IPS DF 6.9 (cell line): ENCODE measurements around the gene CREBBP.

Experiments
- DNase-seq: peaks from one replicate; pipeline ENCODE4 v3.0.0-alpha.2; 2013; ENCODE audit warnings: low read depth, low spot score
- H3K27ac ChIP-seq: one replicate; pipeline ENCODE4 v1.5.1; 2013; ENCODE audit warnings: low read length, control low read depth
- H3K27me3 ChIP-seq: 2 replicates; pipeline ENCODE4 v1.6.1; 2013; ENCODE audit warnings: mild to moderate bottlenecking, low read length; ENCODE audit not compliant: control insufficient read depth, insufficient read depth
- H3K36me3 ChIP-seq: 2 replicates; pipeline ENCODE4 v1.6.1; 2013; ENCODE audit warnings: low read length; ENCODE audit not compliant: control insufficient read depth, insufficient read depth
- H3K4me1 ChIP-seq: 2 replicates; pipeline ENCODE4 v1.6.1; 2013; ENCODE audit warnings: low read length; ENCODE audit not compliant: control insufficient read depth, insufficient read depth
- H3K4me3 ChIP-seq: 2 replicates; pipeline ENCODE4 v1.5.1; 2013; ENCODE audit warnings: mild to moderate bottlenecking, low read length
- H3K9me3 ChIP-seq: 2 replicates; pipeline ENCODE4 v1.6.1; 2013; ENCODE audit warnings: low read length, inconsistent platforms; ENCODE audit not compliant: control insufficient read depth, insufficient read depth
- WGBS: extraction: QIAGEN DNeasy Blood & Tissue Kit; methylation state at CpG from one replicate; pipeline ENCODE4 v1.1.7; 2013; ENCODE audit warnings: mixed read lengths, missing lambda C conversion rate; ENCODE audit not compliant: insufficient read length, insufficient coverage; 5-methylcytosine and 5-hydroxymethylcytosine counted together

The CREBBP gene

DNA sequence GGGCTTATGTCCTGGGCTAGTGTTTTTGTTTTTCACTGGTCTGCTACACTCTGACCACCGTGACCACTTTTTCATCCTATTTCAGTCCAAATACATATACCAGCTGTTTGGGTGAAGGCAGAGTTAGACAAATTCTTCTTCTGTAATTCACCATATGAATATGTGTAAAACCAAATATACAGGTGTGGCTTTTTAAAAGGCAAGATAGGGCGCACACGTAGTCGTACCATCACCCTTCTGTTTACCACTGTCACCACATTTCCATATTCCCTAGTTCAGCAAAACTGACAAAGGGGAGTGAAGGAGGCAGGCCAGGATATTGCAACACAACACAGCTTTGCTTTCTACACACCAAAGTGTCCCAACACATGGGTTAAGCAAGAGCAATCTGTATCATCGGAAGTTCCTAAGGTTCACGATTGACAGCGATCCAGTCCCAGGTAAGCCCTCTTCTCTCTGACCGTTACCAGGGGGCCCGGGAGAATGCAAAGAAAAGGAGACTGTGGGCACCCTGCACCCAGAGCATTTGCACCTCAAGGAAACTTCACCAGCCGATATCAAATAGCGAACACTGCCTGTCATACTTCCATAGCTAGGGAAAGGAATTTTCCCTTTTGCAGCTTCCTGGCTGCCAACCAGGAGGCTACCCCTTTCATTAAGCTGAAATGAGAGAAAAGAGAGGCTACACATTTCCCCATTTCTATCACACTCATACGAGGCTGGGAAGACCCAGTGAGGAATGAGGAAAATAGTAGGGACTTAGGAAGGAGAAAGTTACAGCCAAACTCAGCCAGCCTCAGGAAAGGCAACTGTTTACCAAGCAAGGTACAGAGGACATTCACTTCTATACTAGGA lies 23.1 kb downstream of the CREBBP start:
- Histone ChIP-seq H3K9me3 (no peaks in the 10 kb centered on the region), H3K4me1 (peaks cover 2% of the 10 kb centered on the region), H3K27ac (no peak overlapping the region), H3K36me3 (no peaks in the 10 kb centered on the region), H3K4me3 (no peak overlapping the region), H3K27me3 (no peaks in the 10 kb centered on the region)
- WGBS = no CpG with 5 or more reads among the region's 12 CpGs
- no peak for DNase-seq

DNA sequence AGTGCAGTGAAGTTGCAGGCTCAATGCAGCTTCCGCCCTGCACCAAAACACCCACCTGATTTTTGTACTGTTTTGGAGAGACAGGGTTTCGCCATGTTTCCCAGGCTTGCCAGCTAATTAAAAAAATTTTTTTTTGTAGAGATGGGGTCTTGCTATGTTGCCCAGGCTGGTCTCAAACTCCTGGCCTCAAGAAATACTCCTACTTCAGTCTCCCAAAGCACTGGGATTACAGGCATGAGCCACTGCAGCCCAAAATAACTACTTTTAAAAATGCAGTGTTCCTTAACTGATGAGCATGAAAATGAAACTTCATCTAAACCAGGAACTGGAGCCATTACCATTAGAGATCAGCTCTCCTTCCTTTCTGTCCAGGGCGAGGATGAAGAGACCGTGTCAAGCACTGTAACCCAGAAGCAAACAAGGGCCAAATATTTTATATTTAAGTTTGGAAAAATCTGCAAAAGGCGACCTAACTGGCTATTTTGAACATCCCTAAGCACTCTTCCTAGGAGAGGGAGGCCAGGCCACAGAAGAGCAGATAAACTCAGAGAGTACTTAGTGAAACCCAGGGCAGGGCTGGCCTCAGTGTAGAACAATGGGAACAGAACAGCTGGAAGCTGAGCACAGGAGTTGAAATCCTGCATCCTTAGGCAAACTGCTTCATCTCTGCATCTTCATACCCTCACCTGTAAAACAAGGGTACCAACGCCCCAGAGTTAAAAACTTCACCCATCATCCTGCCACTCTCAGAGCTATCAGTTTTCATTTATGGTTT lies 24.0 kb downstream of the CREBBP start:
- DNase-seq = no peak
- H3K4me3 ChIP-seq = no peak overlapping the region
- H3K36me3 ChIP-seq = no peaks in the 10 kb centered on the region
- no peaks in the 10 kb centered on the region; the same call in none of the 2 replicates for H3K4me1 ChIP-seq
- no peaks in the 10 kb centered on the region for H3K9me3 ChIP-seq
- no CpG with 5 or more reads among the region's 6 CpGs for WGBS
- no peak overlapping the region for H3K27ac ChIP-seq
- no peaks in the 10 kb centered on the region for H3K27me3 ChIP-seq

GRCh38 chr16:3854750-3855541 lies 25.6 kb downstream of the CREBBP start:
- no peaks in the 10 kb centered on the region for H3K27me3 ChIP-seq
- peaks cover 2% of the 10 kb centered on the region; the same call in 1 of the 2 replicates for H3K36me3 ChIP-seq
- no peak overlapping the region for H3K27ac ChIP-seq
- no peaks in the 10 kb centered on the region; the same call in none of the 2 replicates for H3K4me1 ChIP-seq
- no peak overlapping the region for H3K4me3 ChIP-seq
- no peak for DNase-seq
- H3K9me3 ChIP-seq = no peaks in the 10 kb centered on the region
- WGBS = no CpG with 5 or more reads among the region's 19 CpGs

- DNase-seq = no peak
- H3K36me3 ChIP-seq = peaks cover 5% of the 10 kb centered on the region
These were observed 30.0 kb downstream of the CREBBP start for GRCh38 chr16:3850544-3850899.

GRCh38 chr16:3849751-3850543 lies 30.6 kb downstream of the CREBBP start:
- Histone ChIP-seq H3K27me3 (no peaks in the 10 kb centered on the region), H3K4me3 (no peak overlapping the region), H3K36me3 (peaks cover 5% of the 10 kb centered on the region), H3K4me1 (no peaks in the 10 kb centered on the region), H3K27ac (no peak overlapping the region), H3K9me3 (no peaks in the 10 kb centered on the region)
- DNase-seq = no peak
- WGBS = no CpG with 5 or more reads among the region's 19 CpGs

More at GRCh38 chr16:3850544-3850899, 30.0 kb downstream of the CREBBP start:
- no CpG with 5 or more reads among the region's 10 CpGs for WGBS
- Histone ChIP-seq H3K4me1 (no peaks in the 10 kb centered on the region), H3K9me3 (no peaks in the 10 kb centered on the region), H3K27me3 (no peaks in the 10 kb centered on the region), H3K27ac (no peak overlapping the region), H3K4me3 (no peak overlapping the region)

GRCh38 chr16:3846595-3847091 lies 33.9 kb downstream of the CREBBP start:
- no peak overlapping the region for H3K27ac ChIP-seq
- WGBS = no CpG with 5 or more reads among the region's 6 CpGs
- no peak for DNase-seq

DNA sequence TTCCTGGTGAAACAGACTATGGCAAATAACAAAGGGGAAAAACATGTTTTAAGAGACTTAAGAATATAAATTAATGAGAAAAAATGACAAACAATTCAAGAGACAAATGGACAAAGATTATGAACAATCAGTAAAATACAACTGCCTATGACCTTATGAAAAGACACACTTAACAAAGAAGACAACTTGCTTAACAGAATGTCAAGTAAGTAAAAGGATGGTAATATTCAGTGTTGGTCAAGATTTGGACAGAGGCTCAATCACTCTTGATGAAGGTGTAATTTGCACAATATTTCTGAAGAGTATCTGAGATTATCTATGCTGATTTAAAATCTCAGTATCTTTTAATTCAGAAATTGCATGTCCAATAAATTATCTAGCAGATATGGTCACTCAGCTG lies 34.4 kb downstream of the CREBBP start:
- H3K9me3 ChIP-seq = no peaks in the 10 kb centered on the region
- DNase-seq = no peak
- H3K4me1 ChIP-seq = no peaks in the 10 kb centered on the region
- no peaks in the 10 kb centered on the region for H3K27me3 ChIP-seq
- H3K36me3 ChIP-seq = peaks cover 5% of the 10 kb centered on the region
- no peak overlapping the region for H3K4me3 ChIP-seq
- no peak overlapping the region for H3K27ac ChIP-seq

More at GRCh38 chr16:3846595-3847091, 33.9 kb downstream of the CREBBP start:
- H3K9me3 ChIP-seq = no peaks in the 10 kb centered on the region
- no peaks in the 10 kb centered on the region for H3K4me1 ChIP-seq
- H3K27me3 ChIP-seq = no peaks in the 10 kb centered on the region
- H3K4me3 ChIP-seq = no peak overlapping the region
- peaks cover 5% of the 10 kb centered on the region for H3K36me3 ChIP-seq

- Histone ChIP-seq H3K4me1 (no peaks in the 10 kb centered on the region), H3K36me3 (no peaks in the 10 kb centered on the region), H3K27ac (no peak overlapping the region), H3K9me3 (no peaks in the 10 kb centered on the region), H3K27me3 (no peaks in the 10 kb centered on the region), H3K4me3 (no peak overlapping the region)
- no peak for DNase-seq
- no CpG with 5 or more reads among the region's 3 CpGs for WGBS
These were observed 37.5 kb downstream of the CREBBP start for GRCh38 chr16:3842994-3843393.

DNA sequence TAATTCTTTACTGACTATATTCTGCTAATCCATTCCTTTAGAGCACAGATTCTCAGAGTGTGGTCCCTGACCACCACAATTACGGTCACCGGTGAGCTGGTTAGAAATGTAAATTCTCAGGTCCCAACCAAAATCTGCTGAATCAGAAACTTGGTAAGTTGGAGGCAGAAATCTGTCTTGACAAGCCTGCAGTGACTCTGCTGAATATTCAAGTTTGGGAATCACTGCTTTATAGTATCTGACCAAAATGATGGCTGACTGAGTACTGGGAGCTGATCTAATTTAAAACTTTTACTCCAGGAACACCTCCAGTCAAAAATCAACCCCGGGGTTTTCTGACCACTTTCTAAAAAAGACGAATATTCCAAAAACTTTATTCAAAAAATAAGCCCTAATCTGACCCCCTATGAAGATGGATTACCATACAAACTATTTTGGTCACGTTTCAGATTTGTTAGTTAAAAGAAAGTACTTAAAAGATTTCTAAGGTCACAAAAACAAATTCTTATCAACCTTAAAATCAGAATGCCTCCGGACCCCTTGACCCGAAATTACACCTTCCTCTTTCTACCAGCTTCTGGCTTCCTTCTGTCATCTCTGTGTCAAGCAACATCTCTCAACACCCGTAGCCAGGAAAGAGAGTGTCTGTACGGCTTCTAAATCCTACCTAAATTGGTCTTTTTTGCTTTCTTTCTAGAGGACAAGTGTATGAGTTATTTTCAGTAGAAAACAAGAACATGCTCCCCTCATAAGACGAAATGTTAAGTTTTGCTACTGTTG lies 38.6 kb downstream of the CREBBP start:
- Histone ChIP-seq H3K4me3 (no peak overlapping the region), H3K27ac (no peak overlapping the region)
- no peak for DNase-seq

More for the DNA sequence above, 38.6 kb downstream of the CREBBP start:
- Histone ChIP-seq H3K4me1 (no peaks in the 10 kb centered on the region), H3K36me3 (no peaks in the 10 kb centered on the region), H3K27me3 (no peaks in the 10 kb centered on the region), H3K9me3 (no peaks in the 10 kb centered on the region)
- WGBS = no CpG with 5 or more reads among the region's 10 CpGs
